Activated CD4-positive, alpha-beta T cell treated with anti-CD3 and anti-CD28 coated beads, Interleukin-2, amount 10 ng/mL, durations not matched to agents 24 days and 14 days (primary cell): ENCODE data around the gene SUCNR1. TPM values are rescaled to one million over a fixed set of nuclear protein-coding genes. Genes with fewer than 3 reads are reported as not detected.

Source experiments
- DNase-seq: peaks from one replicate; pipeline ENCODE4 v3.0.0; 2022
- H3K27ac Mint-ChIP-seq: one replicate; pipeline ENCODE4 v1.8.0; 2022; ENCODE audit warnings: mild to moderate bottlenecking, mixed read lengths
- H3K27me3 Mint-ChIP-seq: one replicate; pipeline ENCODE4 v1.8.0; 2022; ENCODE audit warnings: mixed read lengths
- H3K36me3 Mint-ChIP-seq: one replicate; pipeline ENCODE4 v1.8.0; 2022; ENCODE audit warnings: low read depth, mild to moderate bottlenecking, mixed read lengths
- H3K4me1 Mint-ChIP-seq: one replicate; pipeline ENCODE4 v1.8.0; 2021; ENCODE audit warnings: mixed read lengths
- H3K4me3 Mint-ChIP-seq: one replicate; pipeline ENCODE4 v1.8.0; 2022; ENCODE audit warnings: mild to moderate bottlenecking, moderate library complexity, mixed read lengths
- H3K9me3 Mint-ChIP-seq: one replicate; pipeline ENCODE4 v1.8.0; 2021; ENCODE audit warnings: mixed read lengths
- intact Hi-C: fragments of 100-400 bp; cut with micrococcal nuclease; formaldehyde crosslinking; loops from one replicate; pipeline ENCODE4 v1.15.1; 2023
- total RNA-seq: library from RNA; stranded (reverse); gene quantifications from 2 replicates; pipeline ENCODE4 v1.2.3, GENCODE V29; 2022

Gene SUCNR1
- total RNA-seq, 1 donor from 2014 or later, result not detected

DNA sequence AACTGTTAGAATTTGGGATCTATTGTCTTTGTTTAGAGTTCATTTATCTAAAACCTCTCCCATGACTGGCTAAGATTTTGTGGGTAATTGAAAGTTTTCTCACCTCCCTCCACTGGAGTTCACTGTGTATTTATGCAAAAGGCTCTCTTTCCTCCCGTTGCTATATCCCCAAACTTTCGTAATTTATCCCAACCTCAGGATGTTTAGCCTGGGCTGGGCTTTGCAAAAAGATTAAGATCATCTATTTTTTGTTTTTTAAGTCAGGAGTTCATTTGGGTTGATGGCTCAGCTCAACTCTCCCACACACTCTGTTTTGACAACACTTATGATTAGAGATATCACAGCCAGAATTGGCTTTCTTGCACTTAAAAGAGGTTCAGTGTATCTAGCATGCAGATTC is 27.0 kb downstream of the SUCNR1 start:
- Mint-ChIP-seq H3K9me3 (no peaks in the 10 kb centered on the region), H3K27ac (no peak overlapping the region), H3K4me3 (no peak overlapping the region), H3K27me3 (peaks cover 6% of the 10 kb centered on the region), H3K4me1 (peaks cover 13% of the 10 kb centered on the region), H3K36me3 (no peaks in the 10 kb centered on the region)
- intact Hi-C loops, result no loop called here
- DNase-seq, result no peak

DNA sequence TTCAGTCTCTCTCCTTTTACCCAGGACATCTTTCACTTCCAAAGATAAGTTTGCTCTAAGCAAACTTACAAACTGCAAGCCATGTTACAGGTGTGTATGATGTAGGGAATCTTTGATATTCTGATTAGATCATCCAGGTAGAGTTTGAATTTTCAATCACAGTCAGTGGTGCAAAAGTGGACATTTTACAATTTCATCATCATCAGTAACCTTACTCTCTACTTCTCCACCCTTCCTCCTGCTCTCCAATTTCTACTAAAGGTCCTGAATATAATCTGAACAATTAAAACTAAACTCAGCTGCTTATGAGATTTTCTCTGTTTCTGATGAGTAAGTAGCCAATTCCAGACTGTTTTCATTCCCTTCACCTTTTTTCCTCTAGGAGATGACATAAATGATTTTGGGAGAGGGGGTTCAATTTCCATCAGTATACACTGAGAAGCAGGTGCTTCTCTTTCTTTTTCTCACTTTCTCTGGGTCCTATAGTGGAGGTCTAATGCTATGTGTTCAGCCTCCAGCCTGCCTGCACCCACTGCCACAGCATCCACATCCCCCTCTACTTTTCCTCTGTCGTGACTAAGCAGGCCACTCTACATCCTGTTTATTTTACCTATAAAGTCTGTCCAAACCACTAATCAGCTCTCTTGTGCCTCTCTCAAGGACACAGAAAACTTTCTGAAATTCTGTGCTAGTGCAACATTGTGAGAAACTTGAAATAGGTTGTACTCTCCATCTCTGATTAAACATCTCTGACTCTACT is 27.6 kb downstream of the SUCNR1 start:
- H3K27me3 Mint-ChIP-seq, result peaks cover 6% of the 10 kb centered on the region
- H3K36me3 Mint-ChIP-seq, result no peaks in the 10 kb centered on the region
- H3K4me1 Mint-ChIP-seq, result peaks cover 9% of the 10 kb centered on the region
- H3K27ac Mint-ChIP-seq, result no peak overlapping the region
- H3K9me3 Mint-ChIP-seq, result no peaks in the 10 kb centered on the region
- no peak for DNase-seq
- no peak overlapping the region for H3K4me3 Mint-ChIP-seq
- intact Hi-C loops, result no loop called here

DNA sequence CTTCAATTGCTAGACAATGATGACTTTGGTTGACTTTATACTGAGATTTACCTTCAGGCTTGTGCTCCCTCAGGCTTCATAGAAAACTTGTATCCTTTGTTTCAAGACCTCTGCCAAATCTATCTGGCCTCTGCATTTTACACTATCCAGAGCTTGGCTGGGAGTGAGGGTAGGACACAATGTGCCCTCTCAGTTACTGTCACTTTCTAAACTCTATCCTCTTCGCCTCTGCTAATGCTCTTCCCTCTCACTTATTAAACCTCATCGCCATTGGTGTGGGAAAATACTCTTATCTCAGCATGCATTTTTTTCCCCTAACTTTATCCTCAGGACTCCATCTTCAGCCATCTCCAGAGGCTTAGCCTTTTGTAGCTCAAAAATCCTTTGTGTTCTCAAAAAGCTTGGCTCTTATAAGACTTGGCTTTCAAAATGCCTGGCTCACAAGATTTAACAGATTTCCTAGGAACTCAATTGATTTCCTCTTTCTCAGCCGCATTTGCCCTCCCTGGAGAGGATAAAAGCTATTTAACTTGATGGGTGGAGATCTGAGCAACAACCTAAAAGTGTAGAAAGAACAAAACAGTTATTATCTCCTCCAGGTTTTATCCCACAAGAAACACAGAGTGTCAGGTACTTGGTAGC is 28.3 kb downstream of the SUCNR1 start:
- Mint-ChIP-seq H3K36me3 (no peaks in the 10 kb centered on the region), H3K4me3 (no peak overlapping the region), H3K27ac (no peak overlapping the region), H3K27me3 (peaks cover 8% of the 10 kb centered on the region), H3K4me1 (peaks cover 7% of the 10 kb centered on the region), H3K9me3 (no peaks in the 10 kb centered on the region)
- intact Hi-C loops, result no loop called here
- DNase-seq, result no peak

DNA sequence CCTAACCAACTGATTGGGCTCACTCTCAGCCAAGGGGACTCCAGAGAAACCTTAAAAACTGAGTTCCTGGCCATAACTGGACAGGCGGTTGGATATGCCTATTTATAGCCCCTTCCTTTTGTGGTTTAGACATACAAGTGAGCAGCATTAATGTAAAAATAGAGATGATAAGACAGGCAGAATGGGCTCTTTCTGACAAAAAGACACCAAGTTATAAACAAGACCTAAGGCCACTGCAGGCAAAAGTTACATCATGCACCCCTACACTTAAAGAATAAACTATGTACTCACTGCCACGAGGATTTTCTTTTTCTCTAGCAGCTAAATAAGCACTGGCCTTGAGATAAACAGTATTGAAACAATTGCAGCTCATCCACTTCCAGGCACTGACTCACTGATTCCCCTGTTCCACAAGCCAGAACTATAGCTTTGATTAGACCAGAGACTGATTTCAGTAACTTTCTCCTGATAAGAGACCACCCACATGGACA is 30.1 kb downstream of the SUCNR1 start:
- Mint-ChIP-seq H3K27me3 (peaks cover 15% of the 10 kb centered on the region), H3K36me3 (no peaks in the 10 kb centered on the region), H3K4me1 (peaks cover 7% of the 10 kb centered on the region), H3K9me3 (no peaks in the 10 kb centered on the region), H3K4me3 (no peak overlapping the region), H3K27ac (no peak overlapping the region)
- DNase-seq, result no peak
- intact Hi-C loops, result no loop called here

DNA sequence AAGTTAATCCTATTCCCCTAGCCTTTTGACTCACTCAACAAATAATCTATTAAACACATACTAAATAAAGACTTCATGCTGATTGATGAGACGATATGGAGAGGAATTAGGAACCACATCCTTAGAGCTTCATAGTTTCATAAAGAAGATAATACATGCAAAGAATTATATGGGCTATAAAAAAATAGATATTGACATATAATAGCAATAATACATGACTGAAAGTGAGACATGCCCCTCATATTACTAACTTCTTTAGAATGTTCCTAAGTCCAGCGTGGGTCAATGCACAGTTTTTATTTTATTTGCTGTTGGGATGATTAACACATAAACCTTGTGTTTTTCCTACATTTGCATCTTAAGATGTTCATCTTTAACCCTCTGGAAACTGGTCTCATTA is 32.2 kb downstream of the SUCNR1 start:
- DNase-seq, result no peak
- H3K27me3 Mint-ChIP-seq, result peaks cover 21% of the 10 kb centered on the region
- no peaks in the 10 kb centered on the region for H3K9me3 Mint-ChIP-seq
- no peaks in the 10 kb centered on the region for H3K36me3 Mint-ChIP-seq
- peaks cover 4% of the 10 kb centered on the region for H3K4me1 Mint-ChIP-seq
- no peak overlapping the region for H3K4me3 Mint-ChIP-seq
- no peak overlapping the region for H3K27ac Mint-ChIP-seq
- intact Hi-C loops, result no loop called here

DNA sequence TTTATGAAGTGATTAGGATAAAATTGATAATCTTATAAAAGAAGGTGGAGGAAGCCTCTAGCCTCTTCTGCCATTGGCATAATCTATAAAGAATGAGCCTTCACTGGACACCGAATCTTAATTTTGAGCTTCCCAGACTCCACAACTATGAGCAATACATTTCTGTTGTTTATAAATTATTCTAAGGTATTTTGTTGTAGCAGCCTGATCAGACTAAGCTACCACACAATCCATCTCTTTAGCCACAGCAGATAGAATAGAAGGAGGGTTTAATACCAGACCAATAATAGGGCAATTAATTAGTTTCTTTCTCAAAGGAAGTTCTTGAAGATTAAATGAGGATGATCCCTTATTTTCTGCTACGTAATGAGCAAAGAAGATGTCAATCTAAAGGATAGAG is 33.3 kb downstream of the SUCNR1 start:
- H3K4me1 Mint-ChIP-seq, result no peaks in the 10 kb centered on the region
- H3K9me3 Mint-ChIP-seq, result no peaks in the 10 kb centered on the region
- no peak for DNase-seq
- intact Hi-C loops, result no loop called here
- peaks cover 26% of the 10 kb centered on the region for H3K27me3 Mint-ChIP-seq
- no peaks in the 10 kb centered on the region for H3K36me3 Mint-ChIP-seq
- H3K27ac Mint-ChIP-seq, result no peak overlapping the region
- no peak overlapping the region for H3K4me3 Mint-ChIP-seq

DNA sequence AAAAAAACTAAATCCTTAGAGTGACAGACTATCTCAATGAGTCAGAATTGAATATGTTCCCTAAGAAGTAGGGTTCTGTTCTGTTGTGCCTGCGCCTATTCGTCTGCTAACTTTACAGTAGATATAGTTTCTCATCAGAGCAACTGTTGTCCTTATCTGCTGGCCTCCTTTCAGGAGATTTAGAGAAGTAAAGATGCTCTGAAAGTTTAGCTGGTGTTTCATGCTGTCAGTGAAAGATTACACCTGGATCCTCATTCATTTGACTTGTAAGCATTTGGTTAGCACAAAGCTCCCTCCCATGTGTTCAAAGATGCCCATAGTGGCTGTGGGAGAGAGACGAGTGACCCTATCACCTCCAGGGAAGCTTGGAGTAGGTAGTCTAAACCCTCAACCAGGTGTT is 35.0 kb downstream of the SUCNR1 start:
- H3K9me3 Mint-ChIP-seq, result no peaks in the 10 kb centered on the region
- no peak overlapping the region for H3K4me3 Mint-ChIP-seq
- no peak overlapping the region for H3K27ac Mint-ChIP-seq
- intact Hi-C loops, result no loop called here
- no peaks in the 10 kb centered on the region for H3K36me3 Mint-ChIP-seq
- H3K27me3 Mint-ChIP-seq, result peaks cover 25% of the 10 kb centered on the region
- no peaks in the 10 kb centered on the region for H3K4me1 Mint-ChIP-seq
- no peak for DNase-seq

DNA sequence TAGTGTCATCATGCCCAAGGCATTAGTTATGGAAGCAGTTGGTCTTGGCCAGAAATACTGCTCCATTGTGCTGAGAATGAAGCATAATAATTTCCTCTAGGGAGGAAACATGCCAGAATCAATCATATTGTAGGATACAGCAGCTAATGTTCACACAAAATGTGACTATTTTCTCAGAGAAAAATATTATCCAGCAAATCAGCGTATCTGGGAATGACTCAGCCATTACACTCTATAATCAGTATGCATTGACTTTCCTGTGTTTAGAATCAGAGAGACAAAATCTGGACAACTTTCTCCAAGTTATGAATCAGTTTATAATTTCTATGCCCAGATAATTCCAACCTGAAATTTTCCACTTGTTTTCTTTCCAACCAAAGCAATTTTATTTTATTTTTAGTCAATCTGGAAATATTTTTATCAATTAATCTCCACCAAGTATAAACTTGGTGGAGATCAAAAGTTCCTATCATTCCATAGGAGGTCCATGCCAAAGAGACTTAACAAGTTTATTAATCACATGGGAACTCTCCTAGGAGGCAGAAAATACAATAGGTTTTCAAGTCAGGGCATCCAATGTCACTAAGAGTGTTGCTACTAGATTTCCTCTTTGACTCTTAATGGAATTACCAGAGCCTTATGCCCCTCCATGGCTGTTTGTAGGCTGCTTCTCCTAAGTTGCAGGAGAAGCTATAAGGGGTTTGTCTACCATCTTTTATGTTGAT is 36.4 kb downstream of the SUCNR1 start:
- no peaks in the 10 kb centered on the region for H3K9me3 Mint-ChIP-seq
- H3K36me3 Mint-ChIP-seq, result no peaks in the 10 kb centered on the region

DNA sequence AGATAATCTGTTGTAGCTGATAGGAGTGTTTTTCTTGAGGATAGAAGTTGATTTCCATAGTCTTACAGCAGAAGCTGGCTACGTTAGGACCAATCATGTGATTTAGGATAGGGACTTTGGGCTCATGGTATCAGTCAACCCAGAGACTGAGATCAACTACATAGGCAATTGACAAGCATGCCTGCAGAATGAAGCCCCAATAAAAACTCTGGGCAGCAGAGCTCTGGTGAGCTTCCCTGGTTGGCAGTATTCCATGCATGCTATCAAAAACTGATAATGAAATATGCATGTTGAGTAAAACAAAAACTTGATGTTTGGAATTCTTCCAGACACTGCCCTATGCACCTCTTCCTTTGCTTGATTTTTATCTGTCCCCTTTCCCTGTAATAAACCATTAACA is 38.0 kb downstream of the SUCNR1 start:
- no peaks in the 10 kb centered on the region for H3K4me1 Mint-ChIP-seq
- intact Hi-C loops, result no loop called here
- DNase-seq, result no peak
- H3K9me3 Mint-ChIP-seq, result no peaks in the 10 kb centered on the region
- peaks cover 26% of the 10 kb centered on the region for H3K27me3 Mint-ChIP-seq
- no peaks in the 10 kb centered on the region for H3K36me3 Mint-ChIP-seq
- H3K4me3 Mint-ChIP-seq, result no peak overlapping the region
- H3K27ac Mint-ChIP-seq, result no peak overlapping the region

More for the DNA sequence above, 36.4 kb downstream of the SUCNR1 start:
- DNase-seq, result no peak
- no peak overlapping the region for H3K27ac Mint-ChIP-seq
- H3K4me1 Mint-ChIP-seq, result no peaks in the 10 kb centered on the region
- intact Hi-C loops, result no loop called here
- H3K4me3 Mint-ChIP-seq, result no peak overlapping the region
- peaks cover 25% of the 10 kb centered on the region for H3K27me3 Mint-ChIP-seq

DNA sequence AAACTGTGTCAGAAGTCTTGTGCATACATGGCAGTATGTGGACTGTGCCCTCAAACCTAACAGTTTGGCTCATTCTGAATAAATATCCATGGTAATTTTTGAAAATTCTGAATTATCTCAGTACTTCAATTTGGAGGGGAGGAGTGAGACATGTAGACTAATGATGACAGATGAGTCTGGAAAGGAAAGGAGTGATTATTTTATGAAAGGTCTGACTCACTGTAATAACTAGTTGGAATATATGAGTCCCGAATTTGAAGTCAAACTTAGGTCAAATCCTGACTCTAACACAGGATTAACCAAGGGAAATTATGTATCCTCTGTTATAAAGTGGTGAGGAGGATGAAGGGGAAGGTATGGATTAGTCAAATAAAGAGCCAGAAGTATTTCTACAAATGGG is 38.6 kb downstream of the SUCNR1 start:
- peaks cover 24% of the 10 kb centered on the region for H3K27me3 Mint-ChIP-seq
- no peak overlapping the region for H3K4me3 Mint-ChIP-seq
- no peak for DNase-seq
- H3K36me3 Mint-ChIP-seq, result no peaks in the 10 kb centered on the region
- intact Hi-C loops, result no loop called here
- no peak overlapping the region for H3K27ac Mint-ChIP-seq
- H3K4me1 Mint-ChIP-seq, result no peaks in the 10 kb centered on the region
- no peaks in the 10 kb centered on the region for H3K9me3 Mint-ChIP-seq

DNA sequence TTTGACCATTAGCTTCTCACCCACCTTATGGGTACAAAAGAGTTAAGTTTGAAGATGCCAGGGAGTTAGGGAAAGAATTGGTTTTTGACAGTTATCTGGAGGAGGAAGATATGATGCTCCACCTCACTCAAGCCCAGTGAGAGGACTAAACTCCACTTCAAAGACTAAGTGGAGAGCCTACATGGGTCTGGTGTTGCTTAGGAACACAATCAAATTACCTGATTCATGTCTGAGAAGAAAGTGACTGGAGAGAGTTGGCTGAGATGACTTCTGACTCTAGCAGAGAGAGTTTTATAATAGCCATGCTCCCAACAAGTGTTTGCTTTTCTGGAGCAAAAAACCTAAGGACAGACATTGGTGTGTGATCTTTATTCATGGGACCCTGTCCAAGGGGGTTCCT is 43.3 kb downstream of the SUCNR1 start:
- intact Hi-C loops, result loop anchor here (5.0 kb wide), 2 partner anchors 474 to 689 kb away; no protein-coding TSS in a partner anchor
- H3K27me3 Mint-ChIP-seq, result peaks cover 7% of the 10 kb centered on the region
- H3K27ac Mint-ChIP-seq, result no peak overlapping the region
- no peak for DNase-seq
- H3K4me1 Mint-ChIP-seq, result no peaks in the 10 kb centered on the region
- H3K9me3 Mint-ChIP-seq, result no peaks in the 10 kb centered on the region
- no peak overlapping the region for H3K4me3 Mint-ChIP-seq
- H3K36me3 Mint-ChIP-seq, result no peaks in the 10 kb centered on the region

DNA sequence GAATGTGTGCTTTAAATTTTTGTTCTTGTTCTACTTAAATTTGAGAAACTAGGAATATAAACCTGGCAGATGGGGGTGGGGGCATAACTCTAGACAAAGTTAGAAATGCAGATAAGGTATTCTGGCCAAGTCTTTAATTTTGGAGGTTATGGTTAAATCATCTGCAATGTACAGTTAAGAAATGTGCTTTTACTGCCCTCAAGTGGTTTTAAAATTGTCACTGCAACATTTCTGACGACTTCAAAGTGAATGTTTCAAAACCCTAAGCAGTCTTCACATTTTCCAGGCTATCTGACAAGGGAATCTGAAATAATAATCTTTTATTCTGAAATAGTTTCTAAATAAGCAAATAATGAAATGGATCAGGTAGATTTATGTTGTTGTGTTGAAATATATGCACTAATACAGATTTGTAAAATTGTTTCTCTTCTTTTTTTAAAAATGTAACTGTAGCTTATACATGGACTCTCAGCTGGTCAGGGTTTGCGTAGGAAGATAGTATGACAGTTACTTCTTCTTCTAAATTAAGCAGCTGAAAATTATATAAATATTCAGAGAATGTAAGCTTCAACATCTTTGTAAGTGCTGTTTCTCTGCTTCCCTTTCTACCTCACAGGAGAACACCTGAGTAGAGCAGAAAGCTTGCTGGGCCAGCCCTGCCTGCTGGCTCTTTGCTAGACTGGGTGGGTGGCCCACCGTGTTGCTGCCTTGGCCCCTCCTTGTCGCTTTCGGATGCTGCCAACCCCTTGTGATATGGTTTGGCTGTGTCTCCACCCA is 45.0 kb downstream of the SUCNR1 start:
- no peaks in the 10 kb centered on the region for H3K36me3 Mint-ChIP-seq
- no peaks in the 10 kb centered on the region for H3K4me1 Mint-ChIP-seq
- peaks cover 6% of the 10 kb centered on the region for H3K27me3 Mint-ChIP-seq

DNA sequence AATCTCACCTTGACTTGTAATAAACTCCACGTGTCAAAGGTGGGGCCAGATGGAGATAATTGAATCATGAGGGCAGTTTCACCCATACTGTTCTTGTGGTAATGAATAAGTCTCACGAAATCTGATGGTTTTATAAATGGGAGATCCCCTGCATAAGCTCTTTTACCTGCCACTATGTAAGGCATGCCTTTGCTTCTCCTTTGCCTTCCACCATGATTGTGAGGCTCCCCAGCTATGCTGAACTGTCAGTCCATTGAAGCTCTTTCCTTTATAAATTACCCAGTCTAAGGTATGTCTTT is 45.5 kb downstream of the SUCNR1 start:
- Mint-ChIP-seq H3K4me3 (no peak overlapping the region), H3K27me3 (peaks cover 6% of the 10 kb centered on the region), H3K27ac (no peak overlapping the region)

More for the DNA sequence above, 45.0 kb downstream of the SUCNR1 start:
- intact Hi-C loops, result loop anchor here (1.0 to 5.0 kb wide), 4 partner anchors 450 to 691 kb away; no protein-coding TSS in a partner anchor
- DNase-seq, result no peak
- Mint-ChIP-seq H3K9me3 (no peaks in the 10 kb centered on the region), H3K4me3 (no peak overlapping the region), H3K27ac (no peak overlapping the region)

More for the DNA sequence above, 45.5 kb downstream of the SUCNR1 start:
- H3K36me3 Mint-ChIP-seq, result no peaks in the 10 kb centered on the region
- no peaks in the 10 kb centered on the region for H3K9me3 Mint-ChIP-seq
- intact Hi-C loops, result loop anchor here (2.0 to 5.0 kb wide), 3 partner anchors 477 to 692 kb away; no protein-coding TSS in a partner anchor
- no peak for DNase-seq
- H3K4me1 Mint-ChIP-seq, result no peaks in the 10 kb centered on the region
